GM10266 (cell line): Measurements from ENCODE around the gene SLK.

Experiments
- DNase-seq: peaks from one replicate; pipeline ENCODE4 v3.0.0; 2012; ENCODE audit errors: extremely low spot score
- TF ChIP-seq, protein P1 (sequence below): IDR thresholded peaks from 2 replicates; pipeline ENCODE4 v1.5.1; 2012; ENCODE audit warnings: mild to moderate bottlenecking, low read depth; ENCODE audit not compliant: control insufficient read depth, insufficient read depth; ENCODE audit errors: missing control alignments

Gene SLK

DNA sequence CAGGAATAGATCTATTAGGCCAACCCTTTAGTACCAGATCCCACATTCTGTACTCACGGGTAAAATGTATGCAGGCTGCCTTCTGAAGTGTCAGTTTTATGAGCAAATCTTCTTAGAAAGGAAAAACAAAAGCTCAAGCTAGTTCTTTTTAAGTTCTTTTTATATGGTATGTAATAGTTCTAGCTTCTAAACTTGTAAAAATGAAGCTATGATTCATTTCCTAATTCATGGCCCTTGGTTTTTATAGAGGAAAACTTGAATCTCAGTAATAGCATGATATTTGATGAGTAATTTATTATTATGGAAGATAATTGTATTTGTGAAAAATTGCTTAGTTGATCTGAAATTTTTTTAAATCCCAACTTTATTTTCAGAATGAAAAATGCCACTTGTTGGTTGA is 54.3 kb downstream of the SLK start:
- TF ChIP-seq, protein P1, sequence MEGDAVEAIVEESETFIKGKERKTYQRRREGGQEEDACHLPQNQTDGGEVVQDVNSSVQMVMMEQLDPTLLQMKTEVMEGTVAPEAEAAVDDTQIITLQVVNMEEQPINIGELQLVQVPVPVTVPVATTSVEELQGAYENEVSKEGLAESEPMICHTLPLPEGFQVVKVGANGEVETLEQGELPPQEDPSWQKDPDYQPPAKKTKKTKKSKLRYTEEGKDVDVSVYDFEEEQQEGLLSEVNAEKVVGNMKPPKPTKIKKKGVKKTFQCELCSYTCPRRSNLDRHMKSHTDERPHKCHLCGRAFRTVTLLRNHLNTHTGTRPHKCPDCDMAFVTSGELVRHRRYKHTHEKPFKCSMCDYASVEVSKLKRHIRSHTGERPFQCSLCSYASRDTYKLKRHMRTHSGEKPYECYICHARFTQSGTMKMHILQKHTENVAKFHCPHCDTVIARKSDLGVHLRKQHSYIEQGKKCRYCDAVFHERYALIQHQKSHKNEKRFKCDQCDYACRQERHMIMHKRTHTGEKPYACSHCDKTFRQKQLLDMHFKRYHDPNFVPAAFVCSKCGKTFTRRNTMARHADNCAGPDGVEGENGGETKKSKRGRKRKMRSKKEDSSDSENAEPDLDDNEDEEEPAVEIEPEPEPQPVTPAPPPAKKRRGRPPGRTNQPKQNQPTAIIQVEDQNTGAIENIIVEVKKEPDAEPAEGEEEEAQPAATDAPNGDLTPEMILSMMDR, result no peak
- no peak for DNase-seq

DNA sequence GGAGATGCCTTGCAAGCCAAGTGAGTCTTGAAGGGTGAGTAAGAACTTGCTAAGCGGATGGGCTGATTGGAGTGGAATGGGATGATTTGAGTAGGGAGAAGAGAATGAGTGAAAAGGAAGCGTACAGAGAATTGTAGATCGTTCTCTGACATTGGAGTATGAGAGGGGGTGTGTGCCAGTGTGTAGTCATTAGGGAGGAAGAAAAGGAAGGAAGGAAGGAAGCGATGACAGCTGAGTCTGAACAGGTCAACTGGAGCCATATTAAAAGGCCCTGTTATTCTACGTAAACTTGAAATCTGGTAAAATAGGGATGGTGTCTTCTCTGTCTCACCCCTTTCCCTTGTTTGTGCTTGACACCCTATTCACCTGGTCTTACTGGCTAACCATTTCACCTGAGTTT is 55.1 kb downstream of the SLK start:
- no peak for DNase-seq
- TF ChIP-seq, protein P1, result no peak

DNA sequence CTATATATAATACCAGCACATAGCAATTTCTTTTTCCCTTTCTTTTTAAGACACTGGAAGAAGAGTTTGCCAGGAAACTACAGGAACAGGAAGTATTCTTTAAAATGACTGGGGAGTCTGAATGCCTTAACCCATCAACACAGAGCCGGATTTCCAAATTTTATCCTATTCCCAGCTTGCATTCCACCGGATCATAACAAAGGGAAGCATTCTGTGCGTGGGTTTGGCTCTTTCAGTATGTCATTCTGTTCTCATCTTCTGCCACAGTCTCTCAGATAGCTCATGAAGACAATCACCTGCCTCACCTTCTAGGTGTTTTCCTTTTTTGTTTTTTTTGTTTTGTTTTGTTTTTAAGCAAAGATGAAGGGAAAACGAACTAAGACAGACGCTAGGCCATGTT is 58.6 kb downstream of the SLK start:
- no peak for DNase-seq
- TF ChIP-seq, protein P1, result no peak

DNA sequence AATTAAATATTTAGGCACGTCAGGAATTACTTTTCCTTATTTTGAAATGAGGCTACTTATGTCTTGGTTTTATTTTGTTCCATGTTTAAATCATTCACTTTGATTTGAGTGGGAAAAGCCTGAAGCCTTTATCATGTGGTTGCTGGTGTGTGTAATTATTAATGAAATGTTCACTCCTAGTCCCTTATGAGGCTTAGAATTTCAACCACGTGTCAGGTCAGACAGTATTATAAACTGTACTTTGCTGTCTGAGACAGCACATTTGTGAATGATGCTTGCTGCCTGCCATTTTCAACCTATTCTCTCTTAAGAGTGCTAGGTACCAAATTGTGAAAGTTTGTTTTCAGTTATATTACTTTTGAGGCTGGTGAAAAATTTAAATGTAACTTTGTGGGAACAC is 59.8 kb downstream of the SLK start:
- no peak for DNase-seq
- TF ChIP-seq, protein P1, result no peak

DNA sequence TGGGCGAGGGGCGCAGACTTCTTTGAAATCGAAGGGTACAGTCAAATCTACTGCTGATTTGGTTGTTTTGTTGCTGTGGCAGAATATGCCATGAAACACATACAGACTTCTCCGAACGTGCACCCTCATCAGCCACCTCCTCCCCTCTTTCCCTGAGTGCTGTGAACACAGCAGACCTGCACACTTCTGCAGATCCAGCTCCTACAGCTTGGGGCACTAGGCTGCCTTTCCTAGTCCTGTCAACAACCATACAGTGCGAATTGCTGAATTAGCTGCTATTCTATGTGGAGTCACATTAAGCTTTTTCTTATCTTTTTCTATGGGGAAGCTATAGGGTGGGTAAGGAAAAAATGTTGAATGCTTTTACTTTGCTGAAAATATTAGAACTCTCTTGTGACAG is 61.2 kb downstream of the SLK start:
- TF ChIP-seq, protein P1, result no peak
- no peak for DNase-seq

DNA sequence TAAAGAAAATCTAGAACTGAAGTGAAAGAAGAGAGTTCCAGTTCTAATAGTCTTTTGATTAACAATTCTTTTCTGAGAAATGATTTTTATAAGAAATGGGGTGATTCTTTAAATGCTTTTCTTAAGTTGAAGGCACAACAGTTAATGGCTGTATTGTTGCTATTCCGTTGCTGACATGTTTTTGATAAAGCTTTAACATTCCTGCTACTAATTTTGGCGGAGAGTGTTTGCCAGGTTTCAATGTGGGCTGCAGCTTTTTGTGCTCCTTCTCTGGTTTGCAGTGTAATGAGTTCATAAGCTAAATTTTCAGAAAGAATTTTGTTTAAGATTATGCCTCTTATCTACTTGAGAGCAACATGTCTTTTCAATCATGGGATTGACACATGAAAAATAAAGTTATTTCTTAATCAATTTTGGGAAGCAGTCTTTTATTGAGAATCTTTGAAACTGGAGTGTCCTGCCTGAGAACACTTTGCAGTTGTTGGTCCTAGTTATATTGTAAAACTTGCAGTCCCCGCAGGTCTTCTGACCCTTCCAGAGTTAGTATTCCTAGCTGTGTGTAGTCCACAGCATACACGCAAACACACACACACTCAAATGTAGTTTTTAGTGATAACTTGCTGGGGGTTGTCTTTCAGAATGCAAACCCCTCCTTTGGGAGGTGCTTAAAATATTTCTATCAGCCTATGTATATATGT is 62.0 kb downstream of the SLK start:
- no peak for DNase-seq
- TF ChIP-seq, protein P1, result no peak

DNA sequence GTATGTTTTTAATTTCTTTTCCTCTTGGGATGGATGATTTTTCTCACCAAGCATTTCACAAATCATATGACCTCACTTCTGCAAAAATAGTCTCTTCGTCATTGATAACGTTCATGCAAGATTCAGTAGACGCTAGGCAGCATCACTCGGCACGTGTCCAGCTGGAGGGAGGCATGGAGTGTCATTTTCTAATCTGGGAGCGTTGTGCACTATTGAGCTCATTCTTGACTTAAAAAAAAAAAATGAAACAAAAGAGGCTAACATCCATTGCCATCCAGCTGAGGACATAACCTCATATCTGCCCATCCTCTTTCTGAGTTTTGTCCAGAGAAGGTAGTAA is 62.6 kb downstream of the SLK start:
- no peak for DNase-seq
- TF ChIP-seq, protein P1, result no peak
